GM18909 (cell line): ENCODE measurements around the gene KIAA1671.
"Not testable (repeated sequence)": the region's sequence is repeated elsewhere in the genome, so short reads cannot be mapped to it uniquely, and the experiment has no call there.

Experiments
- ATAC-seq: cut with Tn5 transposase; IDR thresholded peaks from one replicate; pipeline ENCODE4 v1.9.1; 2021; ENCODE audit warnings: mild to moderate bottlenecking; ENCODE audit not compliant: unreplicated experiment, poor library complexity

Gene KIAA1671

DNA sequence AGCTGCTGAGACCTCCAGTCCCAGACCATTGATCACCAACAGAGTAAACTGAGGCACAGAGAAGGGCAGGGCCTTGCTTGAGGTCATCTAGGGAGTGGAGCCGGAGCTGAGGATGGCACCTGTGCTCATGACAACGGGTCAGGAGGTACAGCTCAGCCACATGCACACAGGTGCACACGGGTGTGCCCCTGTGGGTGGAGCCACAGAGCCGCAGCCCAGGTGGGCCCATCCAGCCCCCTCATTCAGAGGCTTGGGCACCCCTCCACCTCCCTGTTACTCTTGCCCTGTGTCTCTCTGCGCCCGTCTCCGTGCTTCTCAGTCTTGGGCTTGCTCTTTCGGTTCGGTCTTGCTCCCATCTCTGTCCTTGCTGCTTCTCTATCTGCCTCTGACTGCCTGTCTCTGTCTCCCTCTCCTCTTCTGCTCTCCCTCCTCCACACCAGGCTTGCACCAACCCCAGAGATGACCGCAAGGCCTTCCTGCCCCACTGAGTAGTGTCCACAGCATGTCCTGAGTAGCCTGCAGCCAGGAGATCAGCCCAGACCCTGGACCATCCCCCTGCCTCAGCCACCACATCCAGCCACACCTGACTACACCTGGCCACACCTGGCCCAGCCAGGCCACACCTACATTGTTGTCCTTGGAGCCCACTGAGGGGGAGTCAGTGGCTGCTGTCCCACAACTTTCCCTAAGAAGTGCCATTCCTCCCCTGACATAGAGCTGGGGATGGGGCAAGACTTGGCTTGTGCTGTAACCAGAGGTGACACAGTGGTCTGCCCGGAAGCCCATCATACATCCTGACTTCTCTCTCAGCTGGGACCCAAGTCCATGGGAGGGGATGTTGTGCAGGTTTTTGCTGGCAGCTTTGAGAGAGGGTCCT, 207.8 kb downstream of the KIAA1671 start:
- no peak for ATAC-seq

DNA sequence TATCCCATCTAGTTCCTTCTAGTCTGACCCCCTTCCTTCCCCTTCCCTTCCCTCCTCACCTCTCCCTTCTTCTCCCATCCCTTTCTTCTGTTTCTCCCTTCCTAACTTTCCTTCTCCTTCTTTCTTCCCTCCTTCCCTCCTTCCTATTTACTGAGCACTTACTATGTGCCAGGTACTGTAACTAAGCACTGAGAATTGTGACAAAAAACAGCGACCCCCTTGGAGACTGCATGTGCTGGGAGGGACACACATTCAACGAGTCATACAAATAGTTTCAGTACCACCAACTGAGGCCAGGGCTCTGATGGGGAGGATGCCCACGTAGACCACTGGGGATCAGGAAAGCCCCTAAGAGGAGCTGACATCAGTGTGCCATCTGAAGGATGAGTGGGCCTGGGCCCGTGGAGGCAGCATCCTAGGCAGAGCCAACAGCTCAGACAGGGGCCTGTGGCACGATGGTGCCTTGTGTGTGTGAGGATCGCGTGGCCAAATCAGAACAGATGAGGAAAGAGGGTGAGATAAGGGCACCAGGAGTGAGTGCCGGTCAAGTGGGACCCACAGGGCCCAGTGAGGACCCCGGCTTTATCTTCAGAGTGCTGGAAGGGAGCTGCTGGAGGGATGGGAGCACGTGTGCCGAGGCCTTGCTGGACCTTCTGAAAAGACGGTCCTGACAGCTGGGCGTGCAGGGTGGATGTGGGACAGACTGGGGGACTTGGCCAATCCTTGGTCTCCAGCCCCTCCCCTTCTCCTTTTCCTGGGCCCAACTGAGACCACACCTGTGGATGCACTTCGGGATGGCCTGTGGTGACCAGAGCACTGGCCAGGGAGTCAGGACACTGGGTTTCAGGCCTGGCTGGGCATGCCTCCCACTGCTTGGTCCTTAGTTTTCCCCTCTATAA, 208.8 kb downstream of the KIAA1671 start:
- no peak for ATAC-seq

DNA sequence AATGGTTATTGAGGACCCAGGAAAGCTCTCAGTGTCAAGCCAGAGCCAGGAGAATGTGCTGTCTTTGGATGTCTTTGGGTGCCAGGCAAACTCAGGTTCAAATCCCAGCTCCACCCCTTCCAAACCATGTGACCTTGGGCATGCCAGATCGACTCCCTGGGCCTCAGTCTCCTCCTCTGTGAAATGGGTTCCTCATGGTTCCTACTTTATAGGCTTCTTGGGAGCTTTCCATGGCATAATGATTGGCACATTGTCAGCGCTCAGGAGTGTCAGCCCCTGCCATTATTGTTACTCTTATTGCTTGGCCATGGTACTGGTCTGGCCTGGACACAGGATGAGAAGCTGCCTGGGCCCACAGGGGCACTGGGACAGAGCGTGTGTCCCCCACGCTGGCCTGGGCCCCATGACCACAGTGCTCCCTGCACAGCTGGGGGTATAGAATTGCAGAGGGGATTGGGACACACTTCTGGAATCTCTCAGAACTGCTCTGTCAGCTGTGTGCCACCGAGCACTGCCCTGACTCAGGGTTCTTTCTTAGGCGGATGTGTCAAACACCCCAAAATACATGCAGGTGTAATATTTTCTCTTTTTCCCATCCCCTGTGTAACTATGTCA, 209.5 kb downstream of the KIAA1671 start:
- ATAC-seq, result no peak

DNA sequence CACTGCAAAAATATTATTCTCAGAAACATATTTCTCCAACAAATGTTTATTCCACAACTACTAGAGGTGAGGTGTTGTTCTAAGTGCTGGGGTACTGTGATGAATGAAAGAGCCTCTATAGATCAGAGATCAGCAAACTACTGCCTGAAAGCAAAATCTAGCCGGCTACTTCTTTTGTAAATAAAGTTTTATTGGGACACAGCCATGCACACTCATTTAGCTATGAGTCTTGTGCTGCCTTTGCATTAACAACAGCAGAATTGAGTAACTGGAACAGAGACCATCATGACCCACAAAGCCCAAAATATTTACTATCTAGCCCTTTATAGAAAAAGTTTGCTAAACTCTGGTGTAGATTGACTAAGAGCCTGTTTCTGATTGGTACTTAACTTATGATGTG, 210.0 kb downstream of the KIAA1671 start:
- no peak for ATAC-seq

DNA sequence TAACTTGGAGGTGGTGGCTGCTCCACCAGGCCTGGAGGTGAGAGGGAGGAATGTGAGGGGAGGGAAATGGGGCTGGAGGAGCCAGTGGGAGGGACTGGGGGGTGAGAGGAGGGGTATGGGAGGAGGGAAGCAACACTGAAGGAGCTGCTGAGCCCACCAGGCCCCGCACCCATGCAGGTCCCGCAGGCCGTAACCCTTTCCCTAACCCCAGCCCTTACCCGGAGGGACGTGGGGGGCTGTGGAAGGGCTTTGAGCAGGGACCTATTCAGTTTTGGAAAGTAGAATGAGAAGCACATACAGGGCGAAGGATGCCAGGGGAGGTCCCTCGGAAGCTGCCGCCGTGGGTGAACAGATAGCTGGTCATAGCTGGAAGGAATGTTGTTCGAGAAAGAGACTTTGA, 213.3 kb downstream of the KIAA1671 start:
- ATAC-seq, result no peak

DNA sequence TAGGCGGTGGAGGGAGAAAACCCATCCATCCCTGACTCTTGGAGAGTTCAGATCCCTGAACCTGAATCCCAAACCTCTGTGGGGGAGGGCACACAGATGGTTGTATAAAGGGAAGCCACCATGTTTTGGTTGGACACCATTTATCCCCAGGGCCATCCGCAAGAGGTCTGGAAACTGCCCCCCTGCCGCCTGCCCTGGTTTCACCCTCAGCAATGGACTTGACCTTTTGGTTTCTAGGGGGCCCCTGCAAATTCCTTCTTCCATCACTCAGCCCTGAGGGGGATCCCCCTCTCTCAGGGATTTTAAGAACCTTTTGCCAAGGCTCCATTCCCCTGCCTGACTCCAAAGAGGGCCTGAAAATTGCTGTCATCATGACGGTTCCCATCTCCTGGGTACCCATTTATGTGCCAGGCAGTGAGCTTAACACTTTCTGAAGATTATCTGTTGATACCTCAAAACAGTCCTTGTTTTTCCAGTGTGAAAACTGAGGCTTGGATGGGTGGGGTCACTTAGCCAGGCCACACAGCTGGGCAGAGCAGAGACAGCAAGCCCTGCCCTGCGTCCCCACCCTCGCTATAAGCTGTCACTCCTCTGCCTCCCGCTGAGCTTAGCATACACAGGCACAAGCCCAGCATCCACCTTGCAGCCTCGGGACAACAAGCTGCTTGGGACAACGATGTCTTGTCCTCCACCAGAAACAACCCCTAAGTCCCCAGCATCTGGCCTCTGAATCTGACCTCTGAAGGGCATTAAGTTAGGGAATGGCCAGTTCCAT, 213.9 kb downstream of the KIAA1671 start:
- no peak for ATAC-seq

DNA sequence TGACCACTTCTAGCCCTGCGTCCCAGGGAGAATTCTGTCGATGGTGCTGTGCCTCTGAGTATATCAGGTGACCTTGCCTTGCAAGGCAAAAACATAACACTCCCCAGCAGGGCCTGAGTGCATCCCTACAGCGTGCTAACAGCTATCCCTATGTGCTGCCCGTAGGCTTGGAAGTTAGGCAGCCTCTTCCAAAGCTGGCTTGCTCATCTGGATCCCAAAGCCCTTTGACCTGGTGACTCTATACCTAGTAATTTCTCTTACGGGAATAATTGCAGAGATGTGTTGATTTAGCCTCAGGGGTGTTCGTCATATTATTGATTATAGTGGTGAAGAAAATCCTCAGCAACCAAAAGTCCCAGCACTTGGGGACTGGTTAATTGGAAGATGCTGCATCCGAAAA, 214.6 kb downstream of the KIAA1671 start:
- ATAC-seq, result no peak

DNA sequence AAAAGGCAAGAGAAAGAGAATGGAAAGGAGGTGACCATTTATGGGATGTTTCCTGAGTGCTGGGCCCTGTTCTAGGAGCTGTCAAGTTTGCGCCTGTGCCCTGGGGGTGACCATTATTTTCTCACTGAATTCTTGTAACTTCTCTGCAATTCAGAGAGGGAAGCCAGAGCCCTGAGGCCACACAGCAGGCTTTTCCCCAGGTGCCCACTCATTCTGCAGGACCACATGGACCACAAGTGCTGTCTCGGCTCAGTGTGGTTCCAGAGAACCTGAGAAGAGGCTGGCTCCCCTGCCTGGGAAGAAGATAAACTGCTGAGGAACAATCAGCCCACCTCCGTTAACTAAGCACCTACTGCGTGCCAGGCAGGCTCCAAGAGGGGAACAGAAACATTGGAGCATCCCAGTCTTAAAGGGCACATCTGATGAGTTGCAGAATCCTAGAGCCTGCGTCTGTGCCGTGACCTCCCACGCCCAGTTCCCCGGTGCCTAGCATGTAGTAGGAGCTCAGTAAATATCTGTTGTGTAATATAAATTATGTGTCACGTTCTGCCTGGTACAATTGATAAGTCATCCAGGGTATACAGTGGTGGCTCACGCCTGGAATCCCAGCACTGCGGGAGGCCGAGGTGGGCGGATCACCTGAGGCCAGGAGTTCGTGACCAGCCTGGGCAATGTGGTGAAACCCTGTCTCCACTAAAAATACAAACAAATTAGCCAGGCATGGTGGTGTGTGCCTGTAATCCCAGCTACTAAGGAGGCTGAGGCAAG, 215.5 kb downstream of the KIAA1671 start:
- no peak for ATAC-seq

DNA sequence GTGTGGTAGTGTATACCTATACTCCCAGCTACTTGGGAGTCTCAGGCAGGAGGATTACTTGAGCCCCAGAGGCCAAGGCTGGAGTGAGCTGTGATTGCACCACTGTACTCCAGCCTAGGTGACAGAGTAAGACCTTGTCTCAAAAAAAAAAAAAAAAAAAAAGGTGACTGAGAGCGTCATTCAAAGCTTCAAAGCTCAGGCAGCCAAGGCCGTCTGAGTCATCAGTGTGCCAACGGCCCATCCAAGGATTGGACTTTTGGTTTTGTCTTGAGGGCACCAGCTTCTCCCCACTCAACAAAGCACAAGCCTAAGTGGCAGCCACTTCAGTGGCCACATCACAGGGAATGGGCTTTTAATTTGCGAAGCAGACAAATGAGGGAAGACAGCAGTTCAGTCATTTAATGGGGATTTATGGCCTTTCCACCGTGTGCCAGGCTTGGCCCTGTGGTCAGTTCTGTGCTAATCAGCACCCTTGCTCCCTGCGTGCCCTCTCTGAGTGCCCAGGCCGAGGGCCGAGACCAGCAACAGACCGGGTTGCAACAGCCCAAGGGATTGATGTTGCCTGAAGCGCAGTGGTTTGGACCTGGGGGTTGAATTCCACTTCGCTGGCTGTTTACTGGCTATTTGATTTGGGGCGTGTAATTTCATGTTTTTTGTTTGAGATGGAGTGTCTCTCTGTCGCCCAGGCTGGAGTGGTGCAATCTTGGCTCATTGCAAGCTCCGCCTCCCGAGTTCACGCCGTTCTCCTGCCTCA, 216.9 kb downstream of the KIAA1671 start:
- no peak for ATAC-seq

DNA sequence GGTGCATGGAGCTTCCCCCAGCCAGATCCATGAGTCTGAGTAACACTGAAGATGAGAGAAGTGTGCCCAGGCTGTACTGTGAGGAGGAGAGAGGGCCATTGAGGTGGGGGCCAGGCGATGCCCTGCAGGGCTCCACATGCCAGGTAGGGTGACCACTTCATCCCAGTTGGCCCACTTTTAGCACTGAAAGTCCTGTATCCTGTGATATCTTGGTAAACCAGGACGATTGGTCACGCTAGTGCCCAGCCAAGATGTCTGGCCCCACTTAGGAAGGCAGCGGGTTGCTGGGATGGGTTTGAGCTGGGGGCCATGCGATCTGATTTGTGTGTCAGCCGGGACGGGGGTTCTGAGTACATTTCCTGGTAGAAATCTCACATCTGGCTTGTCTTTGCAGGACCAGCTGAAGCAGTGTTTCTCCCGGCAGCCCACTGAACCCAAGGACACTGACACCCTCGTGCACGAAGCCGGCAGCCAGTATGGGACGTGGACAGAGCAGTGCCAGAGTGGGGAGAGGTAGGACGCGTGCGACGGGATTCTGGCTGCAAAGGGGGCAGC, 218.0 kb downstream of the KIAA1671 start:
- no peak for ATAC-seq

DNA sequence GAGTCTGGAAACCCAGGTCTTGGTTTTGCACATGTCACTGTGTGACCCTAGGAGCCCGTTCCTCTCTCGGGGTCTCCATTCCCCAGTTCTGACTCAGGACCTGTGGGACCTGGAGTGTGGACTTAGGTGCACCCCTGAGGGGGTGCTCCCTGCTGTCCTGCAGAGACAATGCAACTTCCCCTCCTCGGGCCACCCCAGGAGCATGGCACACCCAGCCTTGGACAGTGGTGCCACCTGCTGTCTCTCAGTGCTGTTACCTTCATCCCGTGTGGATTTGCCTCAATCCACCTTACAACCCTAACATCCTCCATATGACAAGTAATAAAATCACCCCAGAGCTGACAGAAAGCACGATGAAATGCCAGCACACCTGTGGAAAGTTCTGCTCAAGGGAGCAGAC, 219.6 kb downstream of the KIAA1671 start:
- no peak for ATAC-seq

DNA sequence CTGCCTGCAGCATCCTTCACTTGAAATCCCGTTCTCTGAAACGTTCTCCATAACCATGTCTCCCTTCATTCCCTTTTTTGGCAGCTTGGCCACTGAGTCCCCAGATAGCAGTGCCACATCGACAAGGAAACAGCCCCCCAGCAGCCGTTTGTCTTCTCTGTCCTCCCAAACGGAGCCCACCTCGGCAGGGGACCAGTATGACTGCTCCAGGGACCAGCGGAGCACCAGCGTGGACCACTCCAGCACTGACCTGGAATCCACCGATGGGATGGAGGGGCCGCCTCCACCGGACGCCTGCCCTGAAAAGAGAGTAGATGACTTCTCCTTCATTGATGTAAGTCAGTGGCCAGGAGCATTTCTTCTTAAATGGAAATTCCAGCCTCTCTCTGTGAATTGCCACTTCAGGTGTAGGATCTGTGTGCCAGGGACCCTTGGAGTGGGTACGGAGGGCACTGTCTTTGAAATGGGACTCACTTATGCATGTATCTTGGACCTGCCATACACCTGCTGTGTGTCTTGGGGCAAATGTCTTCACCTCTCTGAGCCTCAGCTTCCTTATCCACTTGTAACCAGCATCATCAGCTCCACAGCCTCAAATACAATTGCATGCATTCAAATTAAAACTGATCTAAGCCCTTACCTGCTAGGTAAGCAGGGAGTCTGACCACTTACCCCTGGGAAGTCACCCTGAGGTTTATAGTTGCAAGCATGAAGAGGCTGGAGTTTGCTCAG, 221.8 kb downstream of the KIAA1671 start:
- no peak for ATAC-seq

DNA sequence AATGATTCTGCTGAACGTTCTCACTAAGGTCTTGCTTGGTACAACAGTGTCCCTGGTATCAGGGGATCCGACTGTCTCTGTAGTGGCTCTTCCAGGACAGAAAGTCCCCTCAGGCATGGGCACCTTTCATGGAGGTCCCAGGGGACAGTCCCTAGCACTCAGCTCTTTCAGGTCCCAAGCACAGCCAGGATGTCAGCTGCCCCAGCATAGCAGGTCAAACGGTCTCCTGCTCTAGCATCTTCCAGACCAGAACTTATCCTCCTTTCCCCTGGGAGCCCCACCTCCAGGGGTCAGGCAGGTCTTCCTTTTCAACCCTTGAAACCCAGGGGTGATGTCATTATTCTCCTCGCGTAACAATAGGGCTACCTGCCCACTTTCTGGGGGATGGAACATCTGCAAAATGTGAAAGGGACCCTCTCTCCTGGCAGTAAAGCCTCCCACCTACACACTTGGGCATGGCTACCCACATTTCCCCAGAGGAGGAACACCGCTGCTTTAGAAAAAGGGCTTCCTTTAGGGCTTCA, 222.4 kb downstream of the KIAA1671 start:
- no peak for ATAC-seq

DNA sequence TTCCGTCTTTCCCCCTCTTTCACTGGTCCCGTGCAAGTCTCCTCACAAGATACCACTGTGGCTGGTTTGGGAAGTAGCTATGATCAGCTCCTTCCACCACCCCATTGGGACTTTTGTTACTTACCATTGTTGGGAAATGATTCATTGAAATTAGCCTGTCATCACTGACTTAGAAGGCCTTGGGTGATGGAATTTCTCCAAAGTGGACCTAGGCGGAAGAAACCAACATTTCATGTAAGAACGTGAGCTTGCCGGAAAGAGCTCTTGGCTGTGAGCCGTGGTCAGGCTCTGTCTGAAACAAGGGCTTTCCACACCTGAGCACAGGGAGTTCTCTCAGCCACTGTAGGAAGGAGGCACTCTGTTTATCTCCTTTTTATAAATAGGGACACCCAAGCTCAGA, 223.7 kb downstream of the KIAA1671 start:
- ATAC-seq, result no peak

DNA sequence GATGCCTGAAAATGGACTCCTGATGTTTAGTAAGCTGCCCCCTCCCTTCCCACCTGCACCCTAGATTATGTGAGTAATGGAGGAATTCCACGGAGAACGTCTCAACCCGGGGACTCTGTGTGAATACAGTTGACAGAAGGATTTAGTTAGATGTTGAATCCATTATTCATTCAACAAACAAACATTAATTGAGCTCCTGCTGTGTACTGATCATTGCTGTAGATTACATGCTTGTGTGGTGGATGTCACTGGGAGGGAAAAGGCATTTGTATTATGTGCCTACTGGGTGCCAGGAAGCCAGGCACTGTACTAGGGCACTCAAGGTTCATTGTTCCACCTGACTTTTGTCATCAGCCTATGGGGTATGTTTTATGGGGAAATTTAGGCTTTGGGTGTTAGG, 224.3 kb downstream of the KIAA1671 start:
- no peak for ATAC-seq

DNA sequence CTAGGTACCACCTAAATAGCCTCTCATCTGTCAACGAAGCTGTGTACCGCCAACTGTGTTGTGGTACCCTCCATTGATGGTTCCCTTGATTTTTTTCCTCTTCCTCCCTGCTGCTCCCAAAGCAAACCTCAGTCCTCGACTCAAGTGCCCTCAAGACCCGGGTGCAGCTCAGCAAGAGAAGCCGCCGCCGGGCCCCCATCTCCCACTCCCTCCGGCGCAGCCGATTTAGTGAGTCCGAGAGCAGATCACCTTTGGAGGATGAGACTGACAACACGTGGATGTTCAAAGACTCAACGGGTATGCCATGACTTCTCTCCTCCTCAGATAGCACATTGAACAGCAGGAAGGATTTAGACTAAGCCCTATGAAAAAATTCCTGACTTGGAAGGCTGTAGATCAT, 224.7 kb downstream of the KIAA1671 start:
- no peak for ATAC-seq

DNA sequence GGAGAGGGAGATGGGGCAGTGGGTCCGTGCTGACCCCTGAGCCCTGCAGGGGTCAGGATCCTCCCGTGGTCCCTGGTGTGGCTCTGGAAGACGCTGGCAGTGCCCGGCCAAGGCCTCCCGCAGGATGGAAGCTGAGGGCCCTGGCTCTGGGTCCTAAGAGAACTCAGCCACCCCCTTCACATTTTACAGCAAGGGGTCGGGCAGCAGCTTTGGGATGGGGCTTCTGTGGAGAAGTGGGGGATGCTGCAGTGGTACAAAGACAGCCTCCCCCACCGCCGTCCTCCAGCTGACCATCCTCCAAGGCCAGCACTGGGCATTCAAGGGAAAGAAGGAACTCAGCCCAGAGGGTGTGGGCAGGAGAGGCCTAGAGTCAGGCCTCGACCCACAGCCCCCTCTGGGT, 225.4 kb downstream of the KIAA1671 start:
- ATAC-seq, result no peak

DNA sequence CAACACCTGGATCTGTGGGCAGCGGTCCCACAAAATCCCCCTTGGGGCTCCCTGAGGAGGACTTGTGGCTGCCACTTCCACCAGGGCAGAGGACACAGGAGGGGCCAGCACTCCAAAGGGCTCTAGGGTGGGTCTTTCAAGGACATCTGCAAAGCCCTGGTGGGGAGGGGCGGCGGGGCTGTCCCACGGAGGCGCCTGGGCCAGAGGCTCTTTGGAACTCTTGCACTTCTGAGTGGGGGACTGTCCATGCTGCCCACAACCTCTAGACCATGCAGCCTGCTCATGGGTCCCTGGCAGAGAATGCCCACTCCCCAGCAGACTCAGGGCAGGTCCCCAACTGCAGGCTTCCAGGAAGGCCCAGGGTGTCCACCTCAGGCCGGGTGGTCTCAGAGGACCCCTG, 225.8 kb downstream of the KIAA1671 start:
- ATAC-seq, result not testable (repeated sequence)
